HL-60 (cell line): ENCODE data around the gene CAST.

ENCODE experiments used
- DNase-seq, 2 experiments: peaks; one replicate each; pipeline ENCODE4 v3.0.0-alpha.2; 2010 to 2020; ENCODE audit warnings: low read depth in 1 of 2, low spot score in 1 of 2
- H3K27ac ChIP-seq: fragments of 250-450 bp; sonication (Bioruptor Pico); replicated peaks from 2 replicates; pipeline ENCODE4 v1.5.1; 2020; ENCODE audit warnings: mild to moderate bottlenecking, moderate library complexity
- H3K27me3 ChIP-seq: fragments of 250-450 bp; sonication (Bioruptor Pico); 2 replicates; pipeline ENCODE4 v1.5.1; 2021; ENCODE audit warnings: mild to moderate bottlenecking, moderate library complexity; ENCODE audit not compliant: insufficient read depth, poor library complexity, severe bottlenecking
- H3K4me3 ChIP-seq: replicated peaks from 2 replicates; pipeline ENCODE4 v1.5.1; 2011; ENCODE audit warnings: mild to moderate bottlenecking, control low read depth, low read length; ENCODE audit not compliant: insufficient read depth
- GABPA ChIP-seq: IDR thresholded peaks from 2 replicates; pipeline ENCODE4 v1.6.1; 2012; ENCODE audit warnings: low read depth
- POLR2AphosphoS5 ChIP-seq: IDR thresholded peaks from 2 replicates; pipeline ENCODE4 v1.6.1; 2012; ENCODE audit warnings: low read depth
- REST ChIP-seq: IDR thresholded peaks from 2 replicates; pipeline ENCODE4 v1.6.1; 2012; ENCODE audit warnings: low read depth; ENCODE audit not compliant: insufficient replicate concordance
- SPI1 ChIP-seq: IDR thresholded peaks from 2 replicates; pipeline ENCODE4 v1.6.1; 2012; ENCODE audit warnings: low read depth, mild to moderate bottlenecking, borderline replicate concordance
- TF ChIP-seq, protein P1 (sequence below): IDR thresholded peaks from one replicate; pipeline ENCODE4 v1.5.1; 2011; ENCODE audit warnings: low read length, control low read depth, inconsistent platforms; ENCODE audit not compliant: insufficient read depth

CAST gene

GRCh38 chr5:96745844-96746531, 83.8 kb downstream of the CAST start:
- Histone ChIP-seq H3K27ac (no peak overlapping the region), H3K27me3 (no peaks in the 10 kb centered on the region), H3K4me3 (no peak overlapping the region)
- DNase-seq, result no peak
- TF ChIP-seq POLR2AphosphoS5, result no peak
- no peak for TF ChIP-seq GABPA
- no peak for TF ChIP-seq SPI1
- TF ChIP-seq REST, result no peak
- TF ChIP-seq, protein P1, sequence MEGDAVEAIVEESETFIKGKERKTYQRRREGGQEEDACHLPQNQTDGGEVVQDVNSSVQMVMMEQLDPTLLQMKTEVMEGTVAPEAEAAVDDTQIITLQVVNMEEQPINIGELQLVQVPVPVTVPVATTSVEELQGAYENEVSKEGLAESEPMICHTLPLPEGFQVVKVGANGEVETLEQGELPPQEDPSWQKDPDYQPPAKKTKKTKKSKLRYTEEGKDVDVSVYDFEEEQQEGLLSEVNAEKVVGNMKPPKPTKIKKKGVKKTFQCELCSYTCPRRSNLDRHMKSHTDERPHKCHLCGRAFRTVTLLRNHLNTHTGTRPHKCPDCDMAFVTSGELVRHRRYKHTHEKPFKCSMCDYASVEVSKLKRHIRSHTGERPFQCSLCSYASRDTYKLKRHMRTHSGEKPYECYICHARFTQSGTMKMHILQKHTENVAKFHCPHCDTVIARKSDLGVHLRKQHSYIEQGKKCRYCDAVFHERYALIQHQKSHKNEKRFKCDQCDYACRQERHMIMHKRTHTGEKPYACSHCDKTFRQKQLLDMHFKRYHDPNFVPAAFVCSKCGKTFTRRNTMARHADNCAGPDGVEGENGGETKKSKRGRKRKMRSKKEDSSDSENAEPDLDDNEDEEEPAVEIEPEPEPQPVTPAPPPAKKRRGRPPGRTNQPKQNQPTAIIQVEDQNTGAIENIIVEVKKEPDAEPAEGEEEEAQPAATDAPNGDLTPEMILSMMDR, result no peak

GRCh38 chr5:96747720-96748119, 85.5 kb downstream of the CAST start:
- TF ChIP-seq GABPA (no peak), SPI1 (no peak), POLR2AphosphoS5 (no peak), REST (no peak)
- TF ChIP-seq, protein P1, result no peak
- H3K27me3 ChIP-seq, result no peaks in the 10 kb centered on the region
- H3K4me3 ChIP-seq, result no peak overlapping the region
- DNase-seq, result no peak
- H3K27ac ChIP-seq, result no peak overlapping the region

- Histone ChIP-seq H3K27me3 (no peaks in the 10 kb centered on the region), H3K4me3 (no peak overlapping the region), H3K27ac (no peak overlapping the region)
- DNase-seq, result no peak
- TF ChIP-seq GABPA (no peak), REST (no peak), POLR2AphosphoS5 (no peak), SPI1 (no peak)
- TF ChIP-seq, protein P1, result no peak
These were observed 88.1 kb downstream of the CAST start for GRCh38 chr5:96750110-96750822.
